Measurements from ENCODE around the gene USP2.

GRCh38 chr11:119361941-119362725 is 19.4 kb downstream of the USP2 start:
- TF ChIP-seq CTCF (IDR thresholded peaks at IDR 0.05; ENCODE audit: borderline replicate concordance, extremely low read depth, low read length, poor library complexity, severe bottlenecking) = no peak
- no peak for TF ChIP-seq EZH2 (IDR thresholded peaks at IDR 0.05; ENCODE audit: borderline replicate concordance, low read depth, low read length, severe bottlenecking)
